Chondrocyte (in vitro differentiated cells): ENCODE results near the gene CACNG4. TPM values are rescaled to one million over a fixed set of nuclear protein-coding genes. Genes with fewer than 3 reads are reported as not detected.
"Not testable (repeated sequence)": the region's sequence is repeated elsewhere in the genome, so short reads cannot be mapped to it uniquely, and the experiment has no call there.

Experiments
- DNase-seq: peaks from one replicate; pipeline ENCODE4 v3.0.0; 2021; ENCODE audit warnings: mixed read lengths, low spot score
- H3K27ac Mint-ChIP-seq: one replicate; pipeline ENCODE4 v1.8.0; 2021; ENCODE audit warnings: mild to moderate bottlenecking, moderate library complexity, mixed read lengths; ENCODE audit not compliant: unreplicated experiment
- H3K27me3 Mint-ChIP-seq: 2 replicates; pipeline ENCODE4 v1.8.0; 2021; ENCODE audit warnings: low read depth, mixed read lengths
- H3K36me3 Mint-ChIP-seq: 2 replicates; pipeline ENCODE4 v1.8.0; 2021; ENCODE audit warnings: low read depth, mixed read lengths
- H3K4me1 Mint-ChIP-seq: 2 replicates; pipeline ENCODE4 v1.8.0; 2021; ENCODE audit warnings: low read depth, mild to moderate bottlenecking, mixed read lengths
- H3K4me3 Mint-ChIP-seq: one replicate; pipeline ENCODE4 v1.8.0; 2021; ENCODE audit warnings: mild to moderate bottlenecking, moderate library complexity, mixed read lengths; ENCODE audit not compliant: unreplicated experiment
- H3K9me3 Mint-ChIP-seq: 2 replicates; pipeline ENCODE4 v1.8.0; 2021; ENCODE audit warnings: low read depth, mixed read lengths
- CTCF ChIP-seq: fragments of 200-600 bp; sonication (generic); IDR thresholded peaks from 2 replicates; pipeline ENCODE4 v1.5.0; 2021; ENCODE audit warnings: antibody characterized with exemption, mild to moderate bottlenecking, moderate library complexity
- total RNA-seq: library from RNA; stranded (reverse); gene quantifications from 3 replicates; pipeline ENCODE4 v1.2.1, GENCODE V29; 2021

CACNG4 gene
- total RNA-seq, 1 donor from 2014 or later = 2.9 TPM

- no peak for TF ChIP-seq CTCF
- H3K4me3 Mint-ChIP-seq = no peak overlapping the region
- no peak for DNase-seq
- H3K27ac Mint-ChIP-seq = no peak overlapping the region
- H3K9me3 Mint-ChIP-seq = no peaks in the 10 kb centered on the region
- H3K4me1 Mint-ChIP-seq = no peaks in the 10 kb centered on the region
- H3K36me3 Mint-ChIP-seq = no peaks in the 10 kb centered on the region
- H3K27me3 Mint-ChIP-seq = peaks cover 11% of the 10 kb centered on the region
Observed at GRCh38 chr17:67033613-67034012, 69.1 kb downstream of the CACNG4 start.

GRCh38 chr17:67035131-67036083 is 70.9 kb downstream of the CACNG4 start:
- TF ChIP-seq CTCF = no peak
- no peak overlapping the region for H3K4me3 Mint-ChIP-seq
- H3K36me3 Mint-ChIP-seq = no peaks in the 10 kb centered on the region
- H3K27me3 Mint-ChIP-seq = peaks cover 12% of the 10 kb centered on the region
- DNase-seq = no peak
- no peaks in the 10 kb centered on the region for H3K9me3 Mint-ChIP-seq
- H3K27ac Mint-ChIP-seq = no peak overlapping the region
- no peaks in the 10 kb centered on the region for H3K4me1 Mint-ChIP-seq

- no peak for DNase-seq
- H3K4me3 Mint-ChIP-seq = no peak overlapping the region
- no peaks in the 10 kb centered on the region for H3K4me1 Mint-ChIP-seq
- no peaks in the 10 kb centered on the region for H3K36me3 Mint-ChIP-seq
- no peak for TF ChIP-seq CTCF
- no peaks in the 10 kb centered on the region for H3K9me3 Mint-ChIP-seq
- no peak overlapping the region for H3K27ac Mint-ChIP-seq
- peaks cover 19% of the 10 kb centered on the region for H3K27me3 Mint-ChIP-seq
Observed at GRCh38 chr17:67038861-67039365, 74.4 kb downstream of the CACNG4 start.

GRCh38 chr17:67040652-67041051 is 76.1 kb downstream of the CACNG4 start:
- Mint-ChIP-seq H3K27me3 (peaks cover 16% of the 10 kb centered on the region), H3K9me3 (no peaks in the 10 kb centered on the region), H3K27ac (no peak overlapping the region), H3K4me3 (no peak overlapping the region), H3K4me1 (no peaks in the 10 kb centered on the region), H3K36me3 (no peaks in the 10 kb centered on the region)
- TF ChIP-seq CTCF = no peak
- no peak for DNase-seq

- not testable (repeated sequence) for H3K4me1 Mint-ChIP-seq, H3K4me3 Mint-ChIP-seq, DNase-seq, H3K9me3 Mint-ChIP-seq, H3K36me3 Mint-ChIP-seq, H3K27ac Mint-ChIP-seq
- H3K27me3 Mint-ChIP-seq = peaks cover 18% of the 10 kb centered on the region
Observed at GRCh38 chr17:67041119-67041518, 76.6 kb downstream of the CACNG4 start.
